Nephron (organoid): ENCODE data around the gene ST3GAL2.

Experiments
- H3K27ac Mint-ChIP-seq, 3 experiments: 2 replicates each; pipeline ENCODE4 v1.8.0; 2020; ENCODE audit warnings: mixed read lengths in 3 of 3, mild to moderate bottlenecking in 2 of 3, moderate library complexity in 1 of 3
- H3K27me3 Mint-ChIP-seq: 2 replicates; pipeline ENCODE4 v1.8.0; 2021; ENCODE audit warnings: low read depth, mild to moderate bottlenecking, moderate library complexity, mixed read lengths
- H3K36me3 Mint-ChIP-seq: 2 replicates; pipeline ENCODE4 v1.8.0; 2020; ENCODE audit warnings: low read depth, mixed read lengths
- H3K4me1 Mint-ChIP-seq: 2 replicates; pipeline ENCODE4 v1.8.0; 2020; ENCODE audit warnings: mixed read lengths
- H3K4me3 Mint-ChIP-seq, 3 experiments: 2 replicates each; pipeline ENCODE4 v1.8.0; 2020; ENCODE audit warnings: mild to moderate bottlenecking in 3 of 3, mixed read lengths in 3 of 3, moderate library complexity in 2 of 3
- H3K9me3 Mint-ChIP-seq: 2 replicates; pipeline ENCODE4 v1.8.0; 2020; ENCODE audit warnings: mixed read lengths
- TF ChIP-seq, protein P1 (sequence below), 3 experiments: fragments of 200-600 bp; sonication (generic); IDR thresholded peaks; one replicate each; pipeline ENCODE4 v1.5.0; 2021; ENCODE audit warnings: antibody characterized with exemption in 3 of 3; ENCODE audit not compliant: unreplicated experiment in 3 of 3

The ST3GAL2 gene

DNA sequence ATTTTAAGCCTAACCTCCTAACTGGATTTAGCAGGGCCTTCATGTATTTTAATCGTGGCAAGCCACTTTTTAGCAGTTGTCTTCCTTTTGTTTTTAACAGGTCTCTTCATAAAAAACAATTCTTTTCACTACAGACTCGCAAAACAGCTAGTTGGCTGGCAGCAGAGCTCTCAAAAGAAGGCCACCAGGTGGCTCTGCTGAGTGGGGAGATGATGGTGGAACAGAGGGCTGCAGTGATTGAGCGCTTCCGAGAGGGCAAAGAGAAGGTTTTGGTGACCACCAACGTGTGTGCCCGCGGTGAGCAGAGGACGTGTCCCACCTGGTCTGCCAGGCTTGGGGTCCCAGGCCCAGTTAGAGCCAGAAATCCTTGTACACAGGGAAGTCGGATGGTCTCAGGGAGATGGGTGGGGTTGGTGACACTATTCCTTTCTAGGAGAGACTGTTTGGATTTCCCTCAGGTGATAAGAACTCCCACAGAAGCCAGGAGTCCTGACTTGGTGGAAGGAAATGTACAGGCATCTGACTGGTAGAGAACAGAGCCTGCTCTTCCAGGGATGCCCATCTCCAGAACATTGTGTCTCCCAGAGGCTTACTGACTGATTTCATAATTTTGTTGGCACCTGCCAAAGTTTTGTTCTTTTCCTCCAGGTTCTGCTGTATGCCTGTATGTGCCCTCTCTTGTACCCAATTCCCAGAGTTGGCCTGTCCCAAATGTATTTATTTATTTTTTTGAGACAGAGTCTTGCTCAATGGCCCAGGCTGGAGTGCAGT, 107.1 kb downstream of the ST3GAL2 start:
- H3K4me3 Mint-ChIP-seq: no peak overlapping the region
- H3K36me3 Mint-ChIP-seq: peaks cover 48% of the 10 kb centered on the region
- H3K9me3 Mint-ChIP-seq: no peaks in the 10 kb centered on the region
- no peaks in the 10 kb centered on the region for H3K4me1 Mint-ChIP-seq
- H3K27ac Mint-ChIP-seq: no peak overlapping the region
- no peaks in the 10 kb centered on the region for H3K27me3 Mint-ChIP-seq
- TF ChIP-seq, protein P1, sequence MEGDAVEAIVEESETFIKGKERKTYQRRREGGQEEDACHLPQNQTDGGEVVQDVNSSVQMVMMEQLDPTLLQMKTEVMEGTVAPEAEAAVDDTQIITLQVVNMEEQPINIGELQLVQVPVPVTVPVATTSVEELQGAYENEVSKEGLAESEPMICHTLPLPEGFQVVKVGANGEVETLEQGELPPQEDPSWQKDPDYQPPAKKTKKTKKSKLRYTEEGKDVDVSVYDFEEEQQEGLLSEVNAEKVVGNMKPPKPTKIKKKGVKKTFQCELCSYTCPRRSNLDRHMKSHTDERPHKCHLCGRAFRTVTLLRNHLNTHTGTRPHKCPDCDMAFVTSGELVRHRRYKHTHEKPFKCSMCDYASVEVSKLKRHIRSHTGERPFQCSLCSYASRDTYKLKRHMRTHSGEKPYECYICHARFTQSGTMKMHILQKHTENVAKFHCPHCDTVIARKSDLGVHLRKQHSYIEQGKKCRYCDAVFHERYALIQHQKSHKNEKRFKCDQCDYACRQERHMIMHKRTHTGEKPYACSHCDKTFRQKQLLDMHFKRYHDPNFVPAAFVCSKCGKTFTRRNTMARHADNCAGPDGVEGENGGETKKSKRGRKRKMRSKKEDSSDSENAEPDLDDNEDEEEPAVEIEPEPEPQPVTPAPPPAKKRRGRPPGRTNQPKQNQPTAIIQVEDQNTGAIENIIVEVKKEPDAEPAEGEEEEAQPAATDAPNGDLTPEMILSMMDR (IDR thresholded peaks at IDR 0.05; ENCODE audit: unreplicated experiment in 3 of 3): peak; percentile 37 to 47 (median 41)

DNA sequence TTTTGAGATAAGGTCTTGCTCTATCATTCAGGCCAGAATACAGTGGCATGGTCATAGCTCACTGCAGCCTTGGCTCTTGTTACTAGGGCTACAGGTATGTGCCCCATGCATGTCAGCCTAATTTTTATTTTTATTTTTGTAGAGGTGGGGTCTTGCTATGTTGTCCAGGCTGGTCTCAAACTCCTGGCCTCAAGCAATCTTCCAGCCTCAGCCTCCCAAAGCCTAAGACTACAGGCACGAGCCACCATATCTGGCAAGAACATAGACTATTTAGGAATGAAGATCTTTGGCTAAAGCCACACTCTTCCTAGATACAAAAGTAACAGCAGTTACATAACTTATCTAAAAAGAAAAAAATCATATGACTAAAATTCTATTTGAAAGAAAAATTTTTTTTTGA, 107.8 kb downstream of the ST3GAL2 start:
- no peak overlapping the region for H3K27ac Mint-ChIP-seq

More for the DNA sequence above, 107.8 kb downstream of the ST3GAL2 start:
- Mint-ChIP-seq H3K27me3 (no peaks in the 10 kb centered on the region), H3K36me3 (peaks cover 45% of the 10 kb centered on the region), H3K4me3 (no peak overlapping the region), H3K9me3 (no peaks in the 10 kb centered on the region), H3K4me1 (no peaks in the 10 kb centered on the region)
- TF ChIP-seq, protein P1 (IDR thresholded peaks at IDR 0.05; ENCODE audit: unreplicated experiment in 3 of 3): no peak
